ENCODE measurements around the gene THAP10.
A peak's percentile ranks its signal among the peaks of the same experiment; 100 is the strongest.

The THAP10 gene

GRCh38 chr15:70916531-70916930 lies 24.3 kb upstream of the THAP10 start:
- H3K9me3 ChIP-seq (replicated peaks; ENCODE audit: low read length) = no peaks in the 10 kb centered on the region
- H3K4me2 ChIP-seq (ENCODE audit: low read length) = no peak overlapping the region
- H3K4me1 ChIP-seq (ENCODE audit: control insufficient read depth, insufficient read depth, low read length) = no peaks in the 10 kb centered on the region

GRCh38 chr15:70912187-70912586 lies 20.0 kb upstream of the THAP10 start:
- Histone ChIP-seq H3K27me3 (ENCODE audit: control insufficient read depth, insufficient read depth, low read length) (no peaks in the 10 kb centered on the region), H3K36me3 (ENCODE audit: insufficient read depth, low read length) (peaks cover 4% of the 10 kb centered on the region), H3K4me3 (ENCODE audit: low read length) (no peak overlapping the region), H3K4me1 (ENCODE audit: control insufficient read depth, insufficient read depth, low read length) (no peaks in the 10 kb centered on the region), H3K9me3 (replicated peaks; ENCODE audit: low read length) (no peaks in the 10 kb centered on the region), H3K4me2 (ENCODE audit: low read length) (no peak overlapping the region), H3K9ac (ENCODE audit: low read depth, low read length) (no peak overlapping the region)

More at GRCh38 chr15:70916531-70916930, 24.3 kb upstream of the THAP10 start:
- Histone ChIP-seq H3K27me3 (ENCODE audit: control insufficient read depth, insufficient read depth, low read length) (no peaks in the 10 kb centered on the region), H3K9ac (ENCODE audit: low read depth, low read length) (no peak overlapping the region), H3K36me3 (ENCODE audit: insufficient read depth, low read length) (no peaks in the 10 kb centered on the region), H3K4me3 (ENCODE audit: low read length) (no peak overlapping the region)

DNA sequence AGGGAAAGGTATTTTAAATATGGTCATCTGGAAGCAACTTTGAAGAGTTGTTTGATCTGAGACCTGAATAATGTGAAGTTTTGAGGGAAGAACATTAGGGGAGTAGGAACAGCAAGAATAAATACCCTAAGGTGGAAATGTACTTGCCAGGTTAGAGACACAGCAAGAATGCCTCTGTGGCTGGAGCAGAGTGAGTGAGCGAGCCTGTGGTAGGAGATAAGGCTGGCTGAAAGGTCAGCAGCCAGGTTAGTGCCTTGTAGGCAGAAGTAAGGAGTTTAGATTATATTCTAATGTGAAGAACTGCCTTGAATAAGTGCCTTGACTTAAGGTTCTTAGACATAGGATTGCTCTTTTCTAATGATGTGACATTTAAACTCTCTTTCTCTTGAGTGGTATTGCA lies 18.7 kb upstream of the THAP10 start:
- no peaks in the 10 kb centered on the region for H3K9me3 ChIP-seq (replicated peaks; ENCODE audit: low read length)
- no peak overlapping the region for H3K4me2 ChIP-seq (ENCODE audit: low read length)
- H3K4me1 ChIP-seq (ENCODE audit: control insufficient read depth, insufficient read depth, low read length) = no peaks in the 10 kb centered on the region
- H3K36me3 ChIP-seq (ENCODE audit: insufficient read depth, low read length) = peaks cover 4% of the 10 kb centered on the region
- H3K4me3 ChIP-seq (ENCODE audit: low read length) = no peak overlapping the region
- H3K27me3 ChIP-seq (ENCODE audit: control insufficient read depth, insufficient read depth, low read length) = no peaks in the 10 kb centered on the region
- H3K9ac ChIP-seq (ENCODE audit: low read depth, low read length) = no peak overlapping the region

- Histone ChIP-seq H3K4me3 (ENCODE audit: low read length) (no peak overlapping the region), H3K4me2 (ENCODE audit: low read length) (no peak overlapping the region), H3K36me3 (ENCODE audit: insufficient read depth, low read length) (peaks cover 4% of the 10 kb centered on the region), H3K4me1 (ENCODE audit: control insufficient read depth, insufficient read depth, low read length) (no peaks in the 10 kb centered on the region), H3K9me3 (replicated peaks; ENCODE audit: low read length) (no peaks in the 10 kb centered on the region), H3K9ac (ENCODE audit: low read depth, low read length) (no peak overlapping the region), H3K27me3 (ENCODE audit: control insufficient read depth, insufficient read depth, low read length) (no peaks in the 10 kb centered on the region)
Observed at GRCh38 chr15:70907784-70908471, 15.7 kb upstream of the THAP10 start.

- H3K36me3 ChIP-seq (ENCODE audit: insufficient read depth, low read length) = peaks cover 4% of the 10 kb centered on the region
- H3K4me2 ChIP-seq (ENCODE audit: low read length) = no peak overlapping the region
Observed at GRCh38 chr15:70906842-70907241, 14.6 kb upstream of the THAP10 start.

DNA sequence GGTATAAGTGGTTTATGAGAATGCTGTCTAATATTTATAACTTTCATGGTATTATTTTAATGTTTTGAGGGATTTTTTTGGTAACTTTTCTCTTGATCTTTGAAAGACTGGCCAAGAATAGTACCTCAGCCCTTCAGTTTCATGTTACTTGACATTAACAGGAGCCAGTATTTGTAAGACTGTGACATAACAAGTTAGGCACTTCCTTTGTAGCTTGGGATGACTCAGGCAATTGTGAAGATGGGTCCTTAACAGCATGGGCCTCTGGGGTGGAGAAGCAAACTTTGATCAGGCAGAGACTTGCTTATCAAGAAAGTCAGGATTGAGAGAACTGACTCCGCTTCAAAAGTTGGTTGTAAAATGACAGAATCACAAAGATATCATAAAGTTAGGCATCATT lies 9.9 kb upstream of the THAP10 start:
- Histone ChIP-seq H3K27me3 (ENCODE audit: control insufficient read depth, insufficient read depth, low read length) (no peaks in the 10 kb centered on the region), H3K4me2 (ENCODE audit: low read length) (peak overlapping the region; percentile 5), H3K4me1 (ENCODE audit: control insufficient read depth, insufficient read depth, low read length) (peaks cover 14% of the 10 kb centered on the region), H3K9ac (ENCODE audit: low read depth, low read length) (peak overlapping the region; percentile 13), H3K4me3 (ENCODE audit: low read length) (no peak overlapping the region), H3K36me3 (ENCODE audit: insufficient read depth, low read length) (no peaks in the 10 kb centered on the region), H3K9me3 (replicated peaks; ENCODE audit: low read length) (no peaks in the 10 kb centered on the region)

More at GRCh38 chr15:70906842-70907241, 14.6 kb upstream of the THAP10 start:
- Histone ChIP-seq H3K4me1 (ENCODE audit: control insufficient read depth, insufficient read depth, low read length) (peaks cover 9% of the 10 kb centered on the region), H3K9me3 (replicated peaks; ENCODE audit: low read length) (no peaks in the 10 kb centered on the region), H3K27me3 (ENCODE audit: control insufficient read depth, insufficient read depth, low read length) (no peaks in the 10 kb centered on the region), H3K9ac (ENCODE audit: low read depth, low read length) (no peak overlapping the region), H3K4me3 (ENCODE audit: low read length) (no peak overlapping the region)

DNA sequence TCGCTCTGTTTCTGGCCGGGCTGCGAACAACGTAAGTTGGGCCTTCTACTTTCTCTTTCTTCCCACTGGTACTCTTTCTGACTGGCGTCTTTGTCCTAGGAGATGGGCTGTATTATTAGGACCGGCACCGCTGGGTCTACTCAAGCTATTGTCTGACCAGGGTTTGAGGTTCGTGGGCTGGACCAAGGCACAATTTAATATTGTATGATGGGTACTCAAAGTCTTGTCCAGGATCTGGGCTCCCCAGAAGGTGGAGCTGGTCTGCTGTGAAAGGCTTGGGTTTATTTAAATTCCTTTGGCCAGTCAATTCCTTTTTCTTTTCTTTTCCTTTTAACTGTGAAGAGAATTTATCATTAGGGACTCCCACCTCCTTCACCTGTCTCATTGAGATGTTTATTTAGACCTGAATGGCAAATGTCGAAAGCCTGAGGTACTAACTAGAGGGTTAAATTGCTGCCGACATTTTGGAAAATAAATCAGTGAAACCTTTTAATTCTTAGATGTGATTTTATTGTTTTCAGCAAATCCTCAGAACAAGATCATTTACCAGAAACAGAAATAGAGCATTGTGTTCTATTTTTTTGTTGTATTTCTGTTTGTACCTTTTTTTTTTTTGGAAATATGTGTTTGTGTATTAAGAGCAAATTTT lies 803 bp upstream of the THAP10 start:
- H3K9ac ChIP-seq (ENCODE audit: low read depth, low read length) = peak overlapping the region; percentile 80
- no peaks in the 10 kb centered on the region for H3K27me3 ChIP-seq (ENCODE audit: control insufficient read depth, insufficient read depth, low read length)
- peak overlapping the region; percentile 82 for H3K4me2 ChIP-seq (ENCODE audit: low read length)
- peak overlapping the region; percentile 80 for H3K4me3 ChIP-seq (ENCODE audit: low read length)
- no peaks in the 10 kb centered on the region for H3K9me3 ChIP-seq (replicated peaks; ENCODE audit: low read length)
- H3K36me3 ChIP-seq (ENCODE audit: insufficient read depth, low read length) = no peaks in the 10 kb centered on the region
- peaks cover 13% of the 10 kb centered on the region for H3K4me1 ChIP-seq (ENCODE audit: control insufficient read depth, insufficient read depth, low read length)

DNA sequence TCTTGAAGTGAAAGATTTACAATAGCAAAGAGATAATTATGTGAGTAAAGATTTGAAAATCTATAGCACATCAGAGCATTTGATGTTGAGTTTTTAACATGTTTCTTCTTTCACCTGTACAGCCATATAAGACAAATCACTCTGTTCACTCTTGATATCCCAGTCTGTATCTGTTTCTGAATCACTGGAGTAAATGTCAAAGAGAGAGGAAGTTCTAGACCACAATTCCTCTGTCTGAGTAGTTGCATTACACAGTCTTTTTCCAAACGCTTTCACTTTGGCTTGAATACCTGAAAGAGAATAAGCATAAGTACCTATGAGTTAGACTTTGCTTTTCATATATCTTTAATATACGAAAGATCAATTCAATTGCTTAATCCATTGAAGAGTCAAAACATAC lies 9.9 kb downstream of the THAP10 start:
- H3K36me3 ChIP-seq (ENCODE audit: insufficient read depth, low read length) = no peaks in the 10 kb centered on the region
- H3K4me1 ChIP-seq (ENCODE audit: control insufficient read depth, insufficient read depth, low read length) = peaks cover 17% of the 10 kb centered on the region
- no peak overlapping the region for H3K4me2 ChIP-seq (ENCODE audit: low read length)

GRCh38 chr15:70880781-70881180 lies 11.5 kb downstream of the THAP10 start:
- no peak overlapping the region for H3K9ac ChIP-seq (ENCODE audit: low read depth, low read length)
- no peak overlapping the region for H3K4me2 ChIP-seq (ENCODE audit: low read length)
- no peak overlapping the region for H3K4me3 ChIP-seq (ENCODE audit: low read length)
- no peaks in the 10 kb centered on the region for H3K27me3 ChIP-seq (ENCODE audit: control insufficient read depth, insufficient read depth, low read length)
- peaks cover 17% of the 10 kb centered on the region for H3K4me1 ChIP-seq (ENCODE audit: control insufficient read depth, insufficient read depth, low read length)
- H3K36me3 ChIP-seq (ENCODE audit: insufficient read depth, low read length) = no peaks in the 10 kb centered on the region
- no peaks in the 10 kb centered on the region for H3K9me3 ChIP-seq (replicated peaks; ENCODE audit: low read length)

More for the DNA sequence above, 9.9 kb downstream of the THAP10 start:
- Histone ChIP-seq H3K4me3 (ENCODE audit: low read length) (no peak overlapping the region), H3K9ac (ENCODE audit: low read depth, low read length) (no peak overlapping the region), H3K9me3 (replicated peaks; ENCODE audit: low read length) (no peaks in the 10 kb centered on the region), H3K27me3 (ENCODE audit: control insufficient read depth, insufficient read depth, low read length) (no peaks in the 10 kb centered on the region)

GRCh38 chr15:70879401-70879800 lies 12.8 kb downstream of the THAP10 start:
- Histone ChIP-seq H3K4me3 (ENCODE audit: low read length) (no peak overlapping the region), H3K9ac (ENCODE audit: low read depth, low read length) (no peak overlapping the region), H3K9me3 (replicated peaks; ENCODE audit: low read length) (no peaks in the 10 kb centered on the region), H3K36me3 (ENCODE audit: insufficient read depth, low read length) (no peaks in the 10 kb centered on the region), H3K4me1 (ENCODE audit: control insufficient read depth, insufficient read depth, low read length) (peaks cover 20% of the 10 kb centered on the region), H3K27me3 (ENCODE audit: control insufficient read depth, insufficient read depth, low read length) (no peaks in the 10 kb centered on the region), H3K4me2 (ENCODE audit: low read length) (peak overlapping the region; percentile 22)

DNA sequence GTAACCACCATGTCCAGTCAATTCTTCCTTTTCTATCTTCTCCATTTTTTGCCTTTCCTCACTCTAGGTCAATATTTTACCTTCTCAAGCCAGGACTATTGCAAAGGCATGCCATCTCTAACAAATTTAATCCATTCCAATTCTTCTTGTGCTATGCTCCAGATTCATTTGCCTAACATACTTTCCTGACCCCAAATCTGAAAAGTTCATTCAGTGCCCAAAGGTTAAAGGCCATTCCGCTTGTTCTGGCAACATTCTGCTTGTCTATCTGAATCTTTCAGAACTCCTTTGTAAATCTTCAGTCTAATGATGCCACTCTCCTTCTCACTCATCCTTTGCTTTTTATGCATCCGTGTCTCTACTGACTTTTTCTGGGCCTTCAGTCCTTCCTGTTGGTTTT lies 15.6 kb downstream of the THAP10 start:
- Histone ChIP-seq H3K36me3 (ENCODE audit: insufficient read depth, low read length) (no peaks in the 10 kb centered on the region), H3K4me3 (ENCODE audit: low read length) (no peak overlapping the region), H3K9ac (ENCODE audit: low read depth, low read length) (no peak overlapping the region)

DNA sequence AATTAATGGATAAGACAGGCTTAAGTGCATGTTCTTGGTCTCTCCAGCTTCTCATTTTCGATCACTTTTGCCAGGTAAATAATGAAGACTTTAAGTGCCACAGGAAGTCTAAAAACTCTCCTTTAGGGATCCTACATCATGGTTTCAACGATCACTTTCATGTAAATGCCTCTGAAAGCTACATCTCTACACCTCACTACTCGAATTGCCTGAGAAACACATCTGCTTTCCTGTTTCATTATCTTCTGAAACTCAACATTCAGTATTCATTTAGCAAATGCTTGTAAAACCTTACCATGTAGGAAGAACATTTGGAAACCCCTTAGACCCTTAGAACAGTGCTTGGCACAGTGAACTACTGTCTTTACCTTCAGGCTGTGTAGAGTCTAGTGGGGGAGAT lies 16.2 kb downstream of the THAP10 start:
- no peak overlapping the region for H3K9ac ChIP-seq (ENCODE audit: low read depth, low read length)
- H3K4me2 ChIP-seq (ENCODE audit: low read length) = no peak overlapping the region
- H3K4me3 ChIP-seq (ENCODE audit: low read length) = no peak overlapping the region
- H3K9me3 ChIP-seq (replicated peaks; ENCODE audit: low read length) = no peaks in the 10 kb centered on the region
- peaks cover 20% of the 10 kb centered on the region for H3K4me1 ChIP-seq (ENCODE audit: control insufficient read depth, insufficient read depth, low read length)
- no peaks in the 10 kb centered on the region for H3K36me3 ChIP-seq (ENCODE audit: insufficient read depth, low read length)
- no peaks in the 10 kb centered on the region for H3K27me3 ChIP-seq (ENCODE audit: control insufficient read depth, insufficient read depth, low read length)

More for the DNA sequence above, 15.6 kb downstream of the THAP10 start:
- no peaks in the 10 kb centered on the region for H3K27me3 ChIP-seq (ENCODE audit: control insufficient read depth, insufficient read depth, low read length)
- peaks cover 20% of the 10 kb centered on the region for H3K4me1 ChIP-seq (ENCODE audit: control insufficient read depth, insufficient read depth, low read length)
- H3K9me3 ChIP-seq (replicated peaks; ENCODE audit: low read length) = no peaks in the 10 kb centered on the region
- no peak overlapping the region for H3K4me2 ChIP-seq (ENCODE audit: low read length)

Measured in skeletal muscle satellite cell (primary cell).